Upper lobe of left lung (tissue), 4 donors: ENCODE measurements around the gene LRCOL1.

ENCODE experiments used
- EP300 ChIP-seq, 4 donors: sonication (generic); formaldehyde crosslinking; IDR thresholded peaks; one replicate each; pipeline ENCODE4 v1.5.1; 2017; ENCODE audit warnings: antibody characterized with exemption in 4 of 4, control low read depth in 2 of 4
- POLR2A ChIP-seq, 4 donors: fragments of 450-650 bp; IDR thresholded peaks; one replicate each; pipeline ENCODE4 v1.5.1; 2016 to 2017; ENCODE audit warnings: antibody characterized with exemption in 4 of 4, mild to moderate bottlenecking in 2 of 4
- POLR2AphosphoS5 ChIP-seq, 2 donors: sonication (generic); formaldehyde crosslinking; IDR thresholded peaks; one replicate each; pipeline ENCODE4 v1.5.1; 2017; ENCODE audit warnings: antibody characterized with exemption in 2 of 2
- TF ChIP-seq, protein P1 (sequence below), 6 experiments: fragments of 450-650 bp in 4 of 6; fragments of 200-600 bp in 2 of 6; sonication (generic) in 2 of 6; IDR thresholded peaks; one replicate each; pipeline ENCODE4 v1.5.1; 2016 to 2019; ENCODE audit warnings: antibody characterized with exemption in 6 of 6

- TF ChIP-seq POLR2AphosphoS5 (IDR thresholded peaks at IDR 0.05): no peak
- TF ChIP-seq, protein P1, sequence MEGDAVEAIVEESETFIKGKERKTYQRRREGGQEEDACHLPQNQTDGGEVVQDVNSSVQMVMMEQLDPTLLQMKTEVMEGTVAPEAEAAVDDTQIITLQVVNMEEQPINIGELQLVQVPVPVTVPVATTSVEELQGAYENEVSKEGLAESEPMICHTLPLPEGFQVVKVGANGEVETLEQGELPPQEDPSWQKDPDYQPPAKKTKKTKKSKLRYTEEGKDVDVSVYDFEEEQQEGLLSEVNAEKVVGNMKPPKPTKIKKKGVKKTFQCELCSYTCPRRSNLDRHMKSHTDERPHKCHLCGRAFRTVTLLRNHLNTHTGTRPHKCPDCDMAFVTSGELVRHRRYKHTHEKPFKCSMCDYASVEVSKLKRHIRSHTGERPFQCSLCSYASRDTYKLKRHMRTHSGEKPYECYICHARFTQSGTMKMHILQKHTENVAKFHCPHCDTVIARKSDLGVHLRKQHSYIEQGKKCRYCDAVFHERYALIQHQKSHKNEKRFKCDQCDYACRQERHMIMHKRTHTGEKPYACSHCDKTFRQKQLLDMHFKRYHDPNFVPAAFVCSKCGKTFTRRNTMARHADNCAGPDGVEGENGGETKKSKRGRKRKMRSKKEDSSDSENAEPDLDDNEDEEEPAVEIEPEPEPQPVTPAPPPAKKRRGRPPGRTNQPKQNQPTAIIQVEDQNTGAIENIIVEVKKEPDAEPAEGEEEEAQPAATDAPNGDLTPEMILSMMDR (IDR thresholded peaks at IDR 0.05): no peak
- no peak for TF ChIP-seq EP300 (IDR thresholded peaks at IDR 0.05)
- no peak for TF ChIP-seq POLR2A (IDR thresholded peaks at IDR 0.05)
Observed at GRCh38 chr12:132659146-132659545, 48.8 kb upstream of the LRCOL1 start.
